Heart left ventricle (tissue), 16 donors: ENCODE measurements around the gene SLC2A5. TPM values are rescaled to one million over a fixed set of nuclear protein-coding genes. Genes with fewer than 3 reads are reported as not detected.

ENCODE experiments used
- ATAC-seq, 4 donors: fragments of 200-7000 bp; cut with Tn5 transposase; one replicate each; pipeline ENCODE4 v1.9.1; 2020 to 2022; ENCODE audit warnings: moderate library complexity in 4 of 4, mild to moderate bottlenecking in 3 of 4, moderate number of reproducible peaks in 1 of 4
- DNase-seq, 5 donors: peaks; one replicate each; pipeline ENCODE4 v3.0.0-alpha.2; 2020
- H3K27ac ChIP-seq, 12 donors: fragments of 200-600 bp; sonication (generic) in 4 of 12; one replicate each; pipeline versions ENCODE4 v1.5.0 to v1.8.0; 2016 to 2022; ENCODE audit warnings: mild to moderate bottlenecking in 2 of 12
- H3K27me3 ChIP-seq, 9 donors: fragments of 200-600 bp; sonication (generic) in 2 of 9; one replicate each; pipeline versions ENCODE4 v1.5.1 to v1.8.0; 2016 to 2022; ENCODE audit warnings: mild to moderate bottlenecking in 3 of 9
- H3K36me3 ChIP-seq, 9 donors: fragments of 200-600 bp; sonication (generic) in 2 of 9; one replicate each; pipeline versions ENCODE4 v1.5.0 to v1.8.0; 2018 to 2022; ENCODE audit warnings: mild to moderate bottlenecking in 2 of 9
- H3K4me1 ChIP-seq, 12 donors: fragments of 200-600 bp; sonication (generic) in 4 of 12; one replicate each; pipeline versions ENCODE4 v1.5.0 to v1.8.0; 2016 to 2022; ENCODE audit warnings: mild to moderate bottlenecking in 3 of 12
- H3K4me3 ChIP-seq, 12 donors: fragments of 200-600 bp; sonication (generic) in 4 of 12; one replicate each; pipeline versions ENCODE4 v1.5.0 to v1.8.0; 2017 to 2022; ENCODE audit warnings: mild to moderate bottlenecking in 9 of 12, moderate library complexity in 4 of 12
- H3K9me3 ChIP-seq, 12 donors: fragments of 200-600 bp; sonication (generic) in 4 of 12; one replicate each; pipeline versions ENCODE4 v1.5.0 to v1.8.0; 2016 to 2022; ENCODE audit warnings: mild to moderate bottlenecking in 1 of 12
- POLR2A ChIP-seq, 2 donors: fragments of 450-650 bp; IDR thresholded peaks; one replicate each; pipeline ENCODE4 v1.6.1; 2017; ENCODE audit warnings: antibody characterized with exemption in 2 of 2, mild to moderate bottlenecking in 2 of 2, moderate library complexity in 2 of 2
- WGBS, 4 donors: extraction: QIAGEN DNeasy Blood & Tissue Kit in 2 of 4; methylation state at CpG; one replicate each; pipeline versions ENCODE4 v1.1.5 to v1.1.7; 2013 to 2018; 5-methylcytosine and 5-hydroxymethylcytosine counted together
- intact Hi-C, 10 donors: fragments of 100-400 bp; cut with DNase I; formaldehyde crosslinking; loops; one replicate each; pipeline versions ENCODE4 v1.11.1 to v1.14.2; 2022
- polyA plus RNA-seq, 2 donors: library from polyadenylated mRNA; stranded (reverse); fragments of 200-250 nt; gene quantifications; one replicate each; pipeline ENCODE4 v1.2.3, GENCODE V29; 2013
- total RNA-seq, 9 donors: library from RNA; depleted of rRNA in 2 of 9; stranded (reverse); fragments of >200 nt in 2 of 9; fragmentation: NEBNext Ultra II Directional in 3 of 9; extraction: Animal tissue kit (Norgen Biotek cat#: 25700) in 3 of 9; gene quantifications; one replicate each; pipeline versions ENCODE4 v1.1.0 to v1.2.4, GENCODE V29; 2016 to 2023
- TF ChIP-seq, protein P1 (sequence below), 12 donors: fragments of 200-600 bp; sonication (generic) in 4 of 12; IDR thresholded peaks; one replicate each; pipeline versions ENCODE4 v1.5.0 to v1.8.0; 2018 to 2022; ENCODE audit warnings: antibody characterized with exemption in 12 of 12, mild to moderate bottlenecking in 5 of 12
- donor health status: ischemic (EF 13 %, LVEDD 7.1; RV severe dilation, severe dysfunction).
- donor health status: healthy with polysubstance abuse.
- donor health status: DM: no; HTN: yes; CAD: no.
- donor health status: DM: no; HTN: no; CAD: no.
- donor health status: ischemic (EF 25% LVEDD 6.9; RV normal size, moderate dysfunction).
- donor health status: ischemic (EF 25% LVEDD 5.7; RV mildly dilated, moderate dysfunction).
- donor health status: healthy.
- donor health status: DM: yes; HTN: yes; CAD: no.
- donor health status: ischemic (EF 35%, LVEDD 5.7; RV mildly dilated, moderate dysfunction).
- donor health status: nonischemic (EF 11% LVEDD 7.7; RV severe dilation, severe dysfunction).
- donor health status: DM: yes; HTN: yes; CAD: no.
- donor health status: PGD.
- donor health status: ischemic (EF 29% LVEDD 5.4; RV normal size, mild dysfunction).
- donor health status: nonischemic (EF 23%, LVEDD 6.1; RV moderate dilation, normal function).

Gene SLC2A5
- total and polyA plus RNA-seq, 11 donors: 0.86 to 15.8 (median 2.3) TPM

DNA sequence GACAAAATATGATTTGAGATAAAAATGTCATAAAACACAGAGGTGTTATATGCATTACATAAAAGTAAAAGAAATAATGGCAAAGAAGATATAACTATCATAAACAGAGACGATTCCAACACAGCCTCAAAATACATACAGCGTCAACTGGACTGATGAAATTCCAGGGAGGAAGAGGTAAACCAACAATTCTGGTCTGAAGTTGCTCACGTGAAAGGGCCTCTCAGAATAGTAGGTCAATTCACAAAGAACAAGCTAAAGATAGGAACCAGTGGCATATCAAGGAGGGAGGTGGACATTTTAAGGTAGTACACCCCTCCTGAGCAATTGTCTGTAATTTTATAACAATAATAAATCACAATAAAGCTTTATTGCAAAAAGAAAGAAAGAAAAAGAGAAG lies 18.6 kb downstream of the SLC2A5 start:
- Histone ChIP-seq H3K27me3 (no peaks in the 10 kb centered on the region), H3K4me3 (no peak overlapping the region), H3K9me3 (no peaks in the 10 kb centered on the region), H3K27ac (no peak overlapping the region), H3K36me3 (no peaks in the 10 kb centered on the region), H3K4me1 (peaks cover 0 to 6% (median 0%) of the 10 kb centered on the region in 12 donors)
- intact Hi-C loops: no loop called here
- WGBS, 4 donors: 36 to 55% (median 40%) methylated on average over 3 of the region's 3 CpGs
- TF ChIP-seq, protein P1, sequence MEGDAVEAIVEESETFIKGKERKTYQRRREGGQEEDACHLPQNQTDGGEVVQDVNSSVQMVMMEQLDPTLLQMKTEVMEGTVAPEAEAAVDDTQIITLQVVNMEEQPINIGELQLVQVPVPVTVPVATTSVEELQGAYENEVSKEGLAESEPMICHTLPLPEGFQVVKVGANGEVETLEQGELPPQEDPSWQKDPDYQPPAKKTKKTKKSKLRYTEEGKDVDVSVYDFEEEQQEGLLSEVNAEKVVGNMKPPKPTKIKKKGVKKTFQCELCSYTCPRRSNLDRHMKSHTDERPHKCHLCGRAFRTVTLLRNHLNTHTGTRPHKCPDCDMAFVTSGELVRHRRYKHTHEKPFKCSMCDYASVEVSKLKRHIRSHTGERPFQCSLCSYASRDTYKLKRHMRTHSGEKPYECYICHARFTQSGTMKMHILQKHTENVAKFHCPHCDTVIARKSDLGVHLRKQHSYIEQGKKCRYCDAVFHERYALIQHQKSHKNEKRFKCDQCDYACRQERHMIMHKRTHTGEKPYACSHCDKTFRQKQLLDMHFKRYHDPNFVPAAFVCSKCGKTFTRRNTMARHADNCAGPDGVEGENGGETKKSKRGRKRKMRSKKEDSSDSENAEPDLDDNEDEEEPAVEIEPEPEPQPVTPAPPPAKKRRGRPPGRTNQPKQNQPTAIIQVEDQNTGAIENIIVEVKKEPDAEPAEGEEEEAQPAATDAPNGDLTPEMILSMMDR (IDR thresholded peaks at IDR 0.05): no peak
- no peak for TF ChIP-seq POLR2A (IDR thresholded peaks at IDR 0.05)
- no peak for DNase-seq
- peak in 1 of 4 donors; percentile 42 for ATAC-seq

DNA sequence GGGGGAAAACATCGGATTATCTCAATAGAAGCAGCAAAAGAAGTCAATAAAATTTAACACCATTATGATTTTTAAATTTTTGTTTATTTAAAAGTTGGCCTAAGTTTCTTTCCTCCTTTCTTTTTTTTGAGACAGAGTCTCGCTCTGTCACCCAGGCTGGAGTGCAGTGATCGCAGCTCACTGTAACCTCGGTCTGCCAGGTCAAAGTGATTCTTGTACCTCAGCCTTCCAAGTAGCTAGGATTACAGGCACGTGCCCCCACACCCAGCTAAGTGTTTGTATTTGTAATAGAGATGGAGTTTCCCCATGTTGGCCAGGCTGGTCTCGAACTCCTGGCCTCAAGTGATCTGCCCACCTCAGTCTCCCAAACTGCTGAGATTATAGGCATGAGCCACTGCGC lies 20.9 kb downstream of the SLC2A5 start:
- no peaks in the 10 kb centered on the region for H3K27me3 ChIP-seq
- no peaks in the 10 kb centered on the region for H3K9me3 ChIP-seq
- no peak overlapping the region for H3K27ac ChIP-seq
- H3K4me3 ChIP-seq: no peak overlapping the region
- no peaks in the 10 kb centered on the region for H3K36me3 ChIP-seq
- intact Hi-C loops: no loop called here
- WGBS, 4 donors: 81 to 89% (median 86%) methylated on average over 7 of the region's 7 CpGs
- ATAC-seq (no peak), DNase-seq (no peak)
- peaks cover 0 to 6% (median 0%) of the 10 kb centered on the region in 12 donors for H3K4me1 ChIP-seq
- TF ChIP-seq POLR2A (IDR thresholded peaks at IDR 0.05): no peak
- TF ChIP-seq, protein P1 (IDR thresholded peaks at IDR 0.05): no peak

DNA sequence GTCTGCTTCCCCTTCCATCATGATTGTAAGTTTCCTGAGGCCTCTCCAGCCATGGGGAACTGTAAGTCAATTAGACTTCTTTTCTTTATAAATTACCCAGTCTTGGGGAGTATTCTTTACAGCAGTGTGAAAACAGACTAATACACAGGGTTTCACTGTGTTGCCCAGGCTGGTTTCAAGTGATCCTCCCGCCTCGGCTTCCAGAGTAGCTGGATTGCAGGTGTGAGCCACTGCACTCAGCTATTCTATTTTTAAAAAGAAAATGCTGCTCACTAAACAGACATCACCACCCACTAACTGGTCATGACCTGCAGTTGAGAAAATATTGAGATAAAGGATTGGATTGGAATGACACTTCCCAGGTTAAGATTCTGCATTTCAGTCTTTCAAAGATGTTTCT lies 22.4 kb downstream of the SLC2A5 start:
- H3K36me3 ChIP-seq: no peaks in the 10 kb centered on the region
- H3K4me1 ChIP-seq: peaks cover 0 to 6% (median 0%) of the 10 kb centered on the region in 12 donors
- H3K27me3 ChIP-seq: no peaks in the 10 kb centered on the region
- ATAC-seq (no peak), DNase-seq (no peak)
- H3K4me3 ChIP-seq: no peak overlapping the region
- intact Hi-C loops: no loop called here
- 50 to 70% (median 59%) methylated on average over 2 of the region's 2 CpGs for WGBS, 4 donors
- TF ChIP-seq, protein P1 (IDR thresholded peaks at IDR 0.05): no peak
- H3K9me3 ChIP-seq: no peaks in the 10 kb centered on the region
- H3K27ac ChIP-seq: no peak overlapping the region

DNA sequence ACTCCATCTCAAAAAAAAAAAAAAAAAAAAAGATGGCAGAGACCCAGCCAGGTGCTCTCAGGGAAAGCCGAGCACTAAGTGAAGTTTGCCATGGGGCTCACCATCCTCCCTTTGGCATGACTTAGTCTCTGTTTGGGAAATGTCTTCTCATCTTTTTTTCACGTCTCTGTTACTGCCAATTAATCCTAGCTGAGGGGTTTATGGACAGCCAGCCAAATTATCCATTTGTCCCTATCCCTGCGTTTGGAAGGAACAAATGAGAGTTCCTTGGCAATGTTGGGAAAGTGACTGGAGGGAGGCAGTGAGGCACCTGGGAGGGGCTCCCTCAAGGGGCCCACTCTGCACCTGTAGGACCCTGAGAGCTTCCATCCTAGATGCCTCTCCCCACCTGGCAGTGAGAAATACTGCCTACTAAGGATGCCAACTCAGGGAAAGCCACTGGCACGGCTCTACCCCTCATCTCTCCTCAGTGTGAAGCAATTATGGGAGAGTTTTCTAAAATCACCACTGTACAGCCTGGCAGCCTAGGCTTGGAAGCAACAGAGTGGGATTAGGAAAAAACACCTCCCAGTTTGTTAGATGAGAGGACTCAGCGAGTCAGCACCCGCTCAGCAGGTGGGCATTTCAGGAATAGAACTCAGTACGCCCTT lies 23.4 kb downstream of the SLC2A5 start:
- Histone ChIP-seq H3K27me3 (no peaks in the 10 kb centered on the region), H3K27ac (no peak overlapping the region), H3K4me3 (no peak overlapping the region), H3K36me3 (no peaks in the 10 kb centered on the region), H3K9me3 (no peaks in the 10 kb centered on the region), H3K4me1 (peaks cover 0 to 6% (median 0%) of the 10 kb centered on the region in 12 donors)
- TF ChIP-seq, protein P1 (IDR thresholded peaks at IDR 0.05): no peak
- no peak for TF ChIP-seq POLR2A (IDR thresholded peaks at IDR 0.05)
- DNase-seq: no peak
- WGBS, 4 donors: 92 to 94% (median 92%) methylated on average over 7 of the region's 7 CpGs
- ATAC-seq: no peak
- intact Hi-C loops: no loop called here
